SU-DHL-6 (cell line): Measurements from ENCODE around the gene CHODL.

Source experiments
- CTCF ChIP-seq: fragments of 200-600 bp; sonication (generic); IDR thresholded peaks from one replicate; pipeline ENCODE4 v1.5.1; 2017; ENCODE audit warnings: antibody characterized with exemption, mild to moderate bottlenecking, low read length, moderate library complexity; ENCODE audit not compliant: insufficient read depth, poor library complexity, severe bottlenecking
- EZH2phosphoT487 ChIP-seq: fragments of 200-600 bp; sonication (generic), shearing (Covaris generic); conservative IDR thresholded peaks from 2 replicates; pipeline ENCODE4 v1.6.1; 2018; ENCODE audit warnings: mild to moderate bottlenecking, antibody characterized with exemption, low read length, moderate library complexity, mixed read lengths

GRCh38 chr21:18298228-18298627, 53.6 kb downstream of the CHODL start:
- TF ChIP-seq CTCF (no peak), EZH2phosphoT487 (no peak)
